HCT116 (cell line): ENCODE measurements around the gene FBXO24. TPM values are rescaled to one million over a fixed set of nuclear protein-coding genes. Genes with fewer than 3 reads are reported as not detected.
"Not testable (repeated sequence)": the region's sequence is repeated elsewhere in the genome, so short reads cannot be mapped to it uniquely, and the experiment has no call there.

Experiments
- ATAC-seq: fragments of 200-7000 bp; cut with Tn5 transposase; 2 replicates; pipeline ENCODE4 v1.9.1; 2020; ENCODE audit warnings: mild to moderate bottlenecking, moderate library complexity
- BruUV-seq: library from RNA; stranded (reverse); fragments of 400-500 nt; replicated peaks from 2 replicates; lab custom pipeline; 2021; lab: Mats Ljungman, UMichigan
- CTCF ChIA-PET: fragments of 300-600 bp; sonication (Branson Sonifier 250); formaldehyde crosslinking; loops from one replicate; lab custom pipeline; 2021; ENCODE audit warnings: antibody characterized with exemption; lab: Charles Lee
- POLR2A ChIA-PET: fragments of 300-600, 350-600 bp; sonication (Branson Sonifier 250); formaldehyde crosslinking; loops from one replicate; lab custom pipeline; 2021; ENCODE audit warnings: antibody characterized with exemption; lab: Charles Lee
- RAD21 ChIA-PET, 2 experiments: fragments of 300-600 bp; sonication (Branson Sonifier 250); formaldehyde crosslinking; loops; one replicate each; lab custom pipeline; 2023; ENCODE audit warnings: low total read pairs in 2 of 2; ENCODE audit not compliant: uncharacterized antibody in 2 of 2, unreplicated experiment in 2 of 2, low non-redundant PET in 1 of 2; lab: Charles Lee
- DNase-seq: peaks from one replicate; pipeline ENCODE4 v3.0.0-alpha.2; 2010; ENCODE audit warnings: low read depth, low spot score
- H2AFZ ChIP-seq: fragments of 200-600 bp; shearing (Covaris generic), sonication (generic); 2 replicates; pipeline ENCODE4 v1.6.1; 2017; ENCODE audit warnings: low read depth, mixed run types, mixed read lengths, antibody characterized with exemption, low read length; ENCODE audit not compliant: poor library complexity, severe bottlenecking
- H3K27ac ChIP-seq: 2 replicates; pipeline ENCODE4 v1.5.1; 2012; ENCODE audit warnings: low read depth, low read length
- H3K27me3 ChIP-seq: fragments of 200-600 bp; sonication (generic); 2 replicates; pipeline ENCODE4 v1.6.1; 2016; ENCODE audit warnings: mixed run types, low read length, mixed read lengths; ENCODE audit not compliant: insufficient read depth
- H3K36me3 ChIP-seq, 2 experiments: fragments of 200-500 bp in 1 of 2; fragments of 200-600 bp in 1 of 2; sonication (Bioruptor generic) in 1 of 2; sonication (generic) in 1 of 2; 2 replicates each; pipeline versions ENCODE4 v1.5.1 to v1.6.1; 2014 to 2016; ENCODE audit warnings: low read length in 2 of 2, inconsistent platforms in 1 of 2, mixed read lengths in 1 of 2, mixed run types in 1 of 2; ENCODE audit not compliant: insufficient read depth in 2 of 2, control insufficient read depth in 1 of 2
- H3K4me1 ChIP-seq, 2 experiments: fragments of 200-600 bp in 1 of 2; sonication (generic) in 1 of 2; 2 replicates each; pipeline versions ENCODE4 v1.5.1 to v1.6.1; 2012 to 2017; ENCODE audit warnings: low read length in 2 of 2, inconsistent platforms in 1 of 2, mild to moderate bottlenecking in 1 of 2, mixed read lengths in 1 of 2, mixed run types in 1 of 2, moderate library complexity in 1 of 2; ENCODE audit not compliant: insufficient read depth in 2 of 2, control insufficient read depth in 1 of 2
- H3K4me2 ChIP-seq: fragments of 200-600 bp; sonication (generic); 2 replicates; pipeline ENCODE4 v1.6.1; 2017; ENCODE audit warnings: mixed run types, low read length, mixed read lengths
- H3K4me3 ChIP-seq, 2 experiments: fragments of 200-600 bp in 1 of 2; sonication (generic) in 1 of 2; replicated peaks in 1 of 2; 2 replicates each; pipeline ENCODE4 v1.5.1; 2011 to 2016; ENCODE audit warnings: low read length in 2 of 2, control low read depth in 1 of 2, low read depth in 1 of 2, mild to moderate bottlenecking in 1 of 2, mixed read lengths in 1 of 2, mixed run types in 1 of 2
- H3K79me2 ChIP-seq: fragments of 200-600 bp; sonication (generic); 2 replicates; pipeline ENCODE4 v1.6.1; 2017; ENCODE audit warnings: mild to moderate bottlenecking, mixed run types, low read length, moderate library complexity, mixed read lengths; ENCODE audit not compliant: insufficient read depth
- H3K9ac ChIP-seq: fragments of 200-600 bp; sonication (generic); 2 replicates; pipeline ENCODE4 v1.6.1; 2016; ENCODE audit warnings: low read length, mixed read lengths
- H3K9me2 ChIP-seq: fragments of 200-600 bp; sonication (generic), shearing (Covaris generic); 2 replicates; pipeline ENCODE4 v1.6.1; 2017; ENCODE audit warnings: mixed run types, mild to moderate bottlenecking, moderate library complexity; ENCODE audit not compliant: insufficient read depth
- H3K9me3 ChIP-seq, 2 experiments: fragments of 200-500 bp in 1 of 2; fragments of 200-600 bp in 1 of 2; sonication (Bioruptor generic) in 1 of 2; sonication (generic) in 1 of 2; 2 replicates each; pipeline ENCODE4 v1.6.1; 2014 to 2017; ENCODE audit warnings: low read length in 2 of 2, mixed read lengths in 2 of 2, inconsistent platforms in 1 of 2, low read depth in 1 of 2, mild to moderate bottlenecking in 1 of 2, mixed run types in 1 of 2, moderate library complexity in 1 of 2; ENCODE audit not compliant: control insufficient read depth in 1 of 2, insufficient read depth in 1 of 2
- H4K20me1 ChIP-seq: fragments of 200-600 bp; sonication (generic), shearing (Covaris generic); 2 replicates; pipeline ENCODE4 v1.6.1; 2017; ENCODE audit warnings: mixed run types, mild to moderate bottlenecking, moderate library complexity; ENCODE audit not compliant: insufficient read depth
- ATF3 ChIP-seq: IDR thresholded peaks from 2 replicates; pipeline ENCODE4 v1.6.1; 2012
- CBX3 ChIP-seq: IDR thresholded peaks from 2 replicates; pipeline ENCODE4 v1.6.1; 2012; ENCODE audit warnings: low read depth
- CTCF ChIP-seq, 3 experiments: fragments of 200-600 bp in 1 of 3; sonication (generic) in 1 of 3; IDR thresholded peaks in 2 of 3; conservative IDR thresholded peaks in 1 of 3; 2 replicates each; pipeline ENCODE4 v1.5.1; 2012 to 2017; ENCODE audit warnings: low read depth in 2 of 3, low read length in 2 of 3, antibody characterized with exemption in 1 of 3, borderline replicate concordance in 1 of 3, control low read depth in 1 of 3, mild to moderate bottlenecking in 1 of 3, mixed read lengths in 1 of 3, mixed run types in 1 of 3, moderate library complexity in 1 of 3; ENCODE audit not compliant: insufficient read depth in 1 of 3
- EGR1 ChIP-seq: IDR thresholded peaks from 2 replicates; pipeline ENCODE4 v1.6.1; 2012; ENCODE audit warnings: low read depth
- EZH2 ChIP-seq: fragments of 200-600 bp; sonication (generic); IDR thresholded peaks from 2 replicates; pipeline ENCODE4 v1.6.1; 2017; ENCODE audit warnings: antibody characterized with exemption, mixed run types
- EZH2phosphoT487 ChIP-seq: fragments of 200-600 bp; IDR thresholded peaks from 2 replicates; pipeline ENCODE4 v1.6.1; 2018; ENCODE audit warnings: antibody characterized with exemption, borderline replicate concordance
- MAX ChIP-seq: IDR thresholded peaks from 2 replicates; pipeline ENCODE4 v1.6.1; 2012
- POLR2AphosphoS5 ChIP-seq: IDR thresholded peaks from 2 replicates; pipeline ENCODE4 v1.6.1; 2011; ENCODE audit warnings: mild to moderate bottlenecking, low read depth, low read length, moderate library complexity
- RAD21 ChIP-seq: IDR thresholded peaks from 2 replicates; pipeline ENCODE4 v1.6.1; 2012; ENCODE audit warnings: low read depth, mild to moderate bottlenecking
- SIN3A ChIP-seq: IDR thresholded peaks from 2 replicates; pipeline ENCODE4 v1.6.1; 2012; ENCODE audit warnings: low read depth
- SP1 ChIP-seq: IDR thresholded peaks from 2 replicates; pipeline ENCODE4 v1.6.1; 2012; ENCODE audit warnings: low read depth
- ZBTB33 ChIP-seq: IDR thresholded peaks from 2 replicates; pipeline ENCODE4 v1.6.1; 2011; ENCODE audit warnings: mild to moderate bottlenecking, low read length, moderate library complexity; ENCODE audit not compliant: insufficient replicate concordance; ENCODE audit errors: extremely low read depth
- ZFX ChIP-seq: fragments of 450-650 bp; IDR thresholded peaks from 2 replicates; pipeline ENCODE4 v1.6.1; 2017
- intact Hi-C: fragments of 100-400 bp; cut with micrococcal nuclease; formaldehyde crosslinking; loops from 2 replicates; pipeline ENCODE4 v1.10.0; 2022
- total RNA-seq: library from RNA; stranded (reverse); gene quantifications from one replicate; pipeline ENCODE4 v1.2.1, GENCODE V29; 2021; ENCODE audit not compliant: unreplicated experiment

Gene FBXO24
- total RNA-seq, 1 experiment from 2014 or later: 2.1 TPM

- TF ChIP-seq EZH2: no peak
- no peak for TF ChIP-seq ZFX
- no peak for TF ChIP-seq CBX3
Observed at GRCh38 chr7:100563100-100563564, 23.0 kb upstream of the FBXO24 start (continued).

- no peak overlapping the region for H3K4me3 ChIP-seq
- H3K27me3 ChIP-seq: no peaks in the 10 kb centered on the region
- no peaks in the 10 kb centered on the region for H3K9me2 ChIP-seq
- CTCF ChIA-PET: interaction anchor here (1.4 to 2.6 kb wide), 3 partner anchors 9 to 94 kb away, joined by 4 to 11 read pairs (median 6); partner anchors contain the start of genes FBXO24 and LRCH4
- no peak overlapping the region for H3K27ac ChIP-seq
- H3K4me1 ChIP-seq: peaks cover 0 to 20% of the 10 kb centered on the region in 2 experiments; a peak in 1 of 4 replicates
- intact Hi-C loops: no loop called here
- RAD21 ChIA-PET: interaction anchor here in 1 of 2 experiments (0.6 kb wide), 1 partner anchor 198 kb away, joined by 3 read pairs; no protein-coding TSS in a partner anchor
- DNase-seq: no peak
- no peak overlapping the region for H3K9ac ChIP-seq
- ATAC-seq: peak; percentile 80
- no TSS peak for BruUV-seq
- no peaks in the 10 kb centered on the region for H3K79me2 ChIP-seq
- H3K9me3 ChIP-seq: no peaks in the 10 kb centered on the region
- H2AFZ ChIP-seq: no peak overlapping the region
- TF ChIP-seq ZBTB33 (no peak), SIN3A (no peak), POLR2AphosphoS5 (no peak), EZH2phosphoT487 (no peak), SP1 (no peak), EGR1 (no peak), RAD21 (peak; percentile 83), ATF3 (no peak), CTCF (IDR thresholded peaks at IDR 0.05 in 2 of 3, conservative IDR thresholded peaks at IDR 0.05 in 1 of 3; ENCODE audit: borderline replicate concordance in 1 of 3, insufficient read depth in 1 of 3, low read depth in 2 of 3, low read length in 2 of 3) (peak; percentile 81 to 99 (median 93)), EZH2 (no peak), MAX (no peak)
- POLR2A ChIA-PET: interaction anchor here (1.2 kb wide), 2 partner anchors 22 to 135 kb away, joined by 3 read pairs; partner anchors contain the start of genes FBXO24, LRCH4 and ZCWPW1
- no peaks in the 10 kb centered on the region for H3K36me3 ChIP-seq
- H3K4me2 ChIP-seq: no peak overlapping the region
- no peaks in the 10 kb centered on the region for H4K20me1 ChIP-seq
Observed at GRCh38 chr7:100563809-100564400, 22.2 kb upstream of the FBXO24 start.

- BruUV-seq, DNase-seq, H3K79me2 ChIP-seq, H3K27ac ChIP-seq, H3K4me2 ChIP-seq, H2AFZ ChIP-seq, H3K36me3 ChIP-seq, H3K9me3 ChIP-seq, H4K20me1 ChIP-seq, H3K9ac ChIP-seq, H3K9me2 ChIP-seq, intact Hi-C loops, ATAC-seq, H3K4me3 ChIP-seq, H3K27me3 ChIP-seq: not testable (repeated sequence)
- ChIA-PET CTCF (interaction anchor here (1.4 to 2.6 kb wide), 3 partner anchors 10 to 95 kb away, joined by 4 to 11 read pairs (median 6); partner anchors contain the start of genes FBXO24 and LRCH4), RAD21 (interaction anchor here in 1 of 2 experiments (0.6 kb wide), 1 partner anchor 199 kb away, joined by 3 read pairs; no protein-coding TSS in a partner anchor), POLR2A (interaction anchor here (1.2 kb wide), 2 partner anchors 22 to 136 kb away, joined by 3 read pairs; partner anchors contain the start of genes FBXO24, LRCH4 and ZCWPW1)
- peaks cover 2 to 25% of the 10 kb centered on the region in 2 experiments; a peak in 2 of 4 replicates for H3K4me1 ChIP-seq
Observed at GRCh38 chr7:100564405-100564804, 21.7 kb upstream of the FBXO24 start.
